Measurements from ENCODE around the gene MRPL50.

DNA sequence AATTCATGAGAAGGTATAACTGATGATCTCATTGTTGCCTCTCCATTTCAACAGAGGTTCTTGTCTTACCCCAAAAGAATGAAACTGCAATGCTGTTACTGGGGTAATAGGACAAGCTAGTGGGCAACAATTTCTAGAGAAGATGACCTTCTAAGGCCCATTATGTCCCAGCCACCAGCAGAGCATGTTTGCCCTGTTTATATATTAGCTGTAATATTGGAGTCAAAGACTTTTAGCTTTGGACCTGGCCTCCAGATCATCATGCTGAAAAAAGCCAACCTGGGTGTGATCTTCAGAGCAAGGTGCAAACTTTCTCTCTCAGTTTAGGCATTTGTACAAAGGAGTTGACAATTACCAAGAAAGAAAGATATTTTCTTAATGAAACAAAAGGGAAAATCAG is 33.8 kb upstream of the MRPL50 start:
- no peak for TF ChIP-seq SUZ12 (IDR thresholded peaks at IDR 0.05; ENCODE audit: extremely low read depth, insufficient read depth, insufficient read length)
- no peak for TF ChIP-seq ZNF274 (IDR thresholded peaks at IDR 0.05; ENCODE audit: low read depth, low read length)
- TF ChIP-seq YY1 (IDR thresholded peaks at IDR 0.05; ENCODE audit: insufficient read depth, insufficient read length): no peak
